Thyroid gland (tissue), 4 donors: Measurements from ENCODE around the gene MRPL23. TPM values are rescaled to one million over a fixed set of nuclear protein-coding genes. Genes with fewer than 3 reads are reported as not detected.

ENCODE experiments used
- DNase-seq, 2 donors: peaks; one replicate each; pipeline ENCODE4 v3.0.0-alpha.2; 2019
- H3K27ac ChIP-seq, 3 donors: fragments of 200-600 bp; sonication (generic); 1 replicate in 2 of 3; 2 replicates in 1 of 3; pipeline ENCODE4 v1.5.1; 2016 to 2019; ENCODE audit warnings: mild to moderate bottlenecking in 1 of 3, moderate library complexity in 1 of 3
- H3K27me3 ChIP-seq: fragments of 200-600 bp; sonication (generic); one replicate; pipeline ENCODE4 v1.5.1; 2019
- H3K36me3 ChIP-seq, 2 donors: fragments of 200-600 bp; sonication (generic); one replicate each; pipeline ENCODE4 v1.5.1; 2016 to 2019
- H3K4me1 ChIP-seq, 2 donors: fragments of 200-600 bp; sonication (generic); one replicate each; pipeline ENCODE4 v1.5.1; 2017 to 2019
- H3K4me3 ChIP-seq, 3 donors: fragments of 200-600 bp; sonication (generic); replicated peaks in 1 of 3; 1 replicate in 2 of 3; 2 replicates in 1 of 3; pipeline ENCODE4 v1.5.1; 2016; ENCODE audit warnings: mild to moderate bottlenecking in 1 of 3
- H3K9me3 ChIP-seq: fragments of 200-600 bp; sonication (generic); one replicate; pipeline ENCODE4 v1.5.1; 2017
- CTCF ChIP-seq, 6 experiments: fragments of 200-600 bp in 3 of 6; fragments of 450-650 bp in 3 of 6; sonication (generic) in 3 of 6; IDR thresholded peaks; one replicate each; pipeline ENCODE4 v1.5.1; 2016 to 2019; ENCODE audit warnings: antibody characterized with exemption in 6 of 6, mild to moderate bottlenecking in 2 of 6, inconsistent platforms in 1 of 6, moderate library complexity in 1 of 6
- POLR2A ChIP-seq, 2 donors: fragments of 450-650 bp; IDR thresholded peaks; one replicate each; pipeline ENCODE4 v1.6.1; 2017; ENCODE audit warnings: antibody characterized with exemption in 2 of 2, mild to moderate bottlenecking in 2 of 2, moderate library complexity in 1 of 2
- whole genome bisulfite sequencing, 2 donors: methylation state at CpG; one replicate each; pipeline ENCODE4 v1.1.5; 2017; 5-methylcytosine and 5-hydroxymethylcytosine counted together
- intact Hi-C: fragments of 100-400 bp; cut with DNase I; formaldehyde crosslinking; loops from one replicate; pipeline ENCODE4 v1.15.1; 2023
- total RNA-seq, 4 donors: library from RNA; depleted of rRNA; stranded (reverse); fragments of >200 nt; gene quantifications; one replicate each; pipeline ENCODE4 v1.2.3, GENCODE V29; 2016

MRPL23 gene
- total RNA-seq, 4 donors from 2014 or later: 86.9 to 241 (median 159) TPM

- TF ChIP-seq POLR2A (IDR thresholded peaks at IDR 0.05) (no peak), CTCF (IDR thresholded peaks at IDR 0.05) (no peak)
- no peaks in the 10 kb centered on the region for H3K27me3 ChIP-seq
- intact Hi-C loops: loop anchor here (2.0 kb wide), 1 partner anchor 21 kb away; no protein-coding TSS in a partner anchor
- no peaks in the 10 kb centered on the region for H3K36me3 ChIP-seq
- DNase-seq: no peak
- H3K9me3 ChIP-seq: no peaks in the 10 kb centered on the region
- no peaks in the 10 kb centered on the region for H3K4me1 ChIP-seq
- 92 to 93% methylated on average over 31 of the region's 31 CpGs for WGBS, 2 donors
- H3K27ac ChIP-seq: no peak overlapping the region
- no peak overlapping the region for H3K4me3 ChIP-seq
These were observed 33.7 kb upstream of the MRPL23 start for GRCh38 chr11:1913271-1914060.

- Histone ChIP-seq H3K27me3 (no peaks in the 10 kb centered on the region), H3K4me1 (no peaks in the 10 kb centered on the region), H3K4me3 (no peak overlapping the region), H3K36me3 (no peaks in the 10 kb centered on the region), H3K27ac (no peak overlapping the region), H3K9me3 (no peaks in the 10 kb centered on the region)
- intact Hi-C loops: loop anchor here (1.0 kb wide), 1 partner anchor 22 kb away; no protein-coding TSS in a partner anchor
- WGBS, 2 donors: 94 to 95% methylated on average over 2 of the region's 2 CpGs
- TF ChIP-seq POLR2A (IDR thresholded peaks at IDR 0.05) (no peak), CTCF (IDR thresholded peaks at IDR 0.05) (no peak)
- no peak for DNase-seq
These were observed 31.4 kb upstream of the MRPL23 start for GRCh38 chr11:1915795-1916131.

- WGBS, 2 donors: 73 to 82% methylated on average over 6 to 8 of the region's 14 CpGs
- Histone ChIP-seq H3K27ac (no peak overlapping the region), H3K4me1 (no peaks in the 10 kb centered on the region), H3K27me3 (no peaks in the 10 kb centered on the region), H3K36me3 (no peaks in the 10 kb centered on the region), H3K9me3 (no peaks in the 10 kb centered on the region), H3K4me3 (no peak overlapping the region)
- TF ChIP-seq CTCF (IDR thresholded peaks at IDR 0.05): no peak
- intact Hi-C loops: loop anchor here (1.0 kb wide), 1 partner anchor 23 kb away; no protein-coding TSS in a partner anchor
- DNase-seq: no peak
These were observed 30.8 kb upstream of the MRPL23 start for GRCh38 chr11:1916132-1916985.

- H3K4me1 ChIP-seq: no peaks in the 10 kb centered on the region
- no peak for TF ChIP-seq POLR2A (IDR thresholded peaks at IDR 0.05)
- no peak for TF ChIP-seq CTCF (IDR thresholded peaks at IDR 0.05)
- no peaks in the 10 kb centered on the region for H3K36me3 ChIP-seq
- no peaks in the 10 kb centered on the region for H3K27me3 ChIP-seq
- no peak for DNase-seq
- H3K9me3 ChIP-seq: no peaks in the 10 kb centered on the region
- no peak overlapping the region for H3K27ac ChIP-seq
- intact Hi-C loops: loop anchor here (1.0 kb wide), 1 partner anchor 24 kb away; no protein-coding TSS in a partner anchor
- no peak overlapping the region for H3K4me3 ChIP-seq
- WGBS, 2 donors: 71 to 80% methylated on average over 4 to 8 of the region's 8 CpGs
These were observed 30.1 kb upstream of the MRPL23 start for GRCh38 chr11:1916986-1917522.
